Measurements from ENCODE around the gene SLC35D2.

DNA sequence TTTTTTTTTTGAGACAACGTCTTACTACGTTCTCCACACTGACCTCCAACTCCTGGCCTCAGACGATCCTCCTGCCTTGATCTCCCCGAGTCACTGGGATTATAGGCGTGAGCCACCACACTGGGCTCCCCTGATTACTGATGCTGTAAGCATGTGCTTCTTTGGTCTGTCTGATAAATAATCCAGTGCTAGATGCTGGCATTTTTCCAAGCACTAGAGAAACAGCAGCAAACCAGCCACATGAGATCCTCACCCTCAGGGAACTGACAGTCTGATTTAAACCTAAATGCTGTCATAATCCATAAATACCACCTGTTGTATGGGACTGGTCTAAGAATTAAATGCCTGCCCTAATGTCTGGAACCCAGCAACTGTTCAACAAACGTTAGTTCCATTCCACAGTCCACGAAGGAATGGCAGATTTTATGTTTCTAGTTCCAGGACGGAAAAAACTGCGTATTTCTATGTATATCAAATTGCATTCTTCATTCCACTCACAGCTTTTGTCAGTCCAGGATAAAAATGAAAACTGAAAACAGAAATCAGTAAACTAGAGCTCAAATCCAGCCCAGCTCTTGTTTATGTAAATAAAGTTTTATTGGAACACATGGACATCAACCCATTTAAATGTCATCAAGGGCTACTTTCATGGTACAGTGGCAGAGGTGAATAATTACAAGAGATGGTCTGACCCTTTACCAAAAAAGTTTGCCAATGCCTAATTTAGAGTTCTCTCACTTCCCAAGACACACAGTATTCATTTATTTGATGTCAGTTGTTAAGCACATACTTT, 20.1 kb downstream of the SLC35D2 start:
- TF ChIP-seq EP300 (IDR thresholded peaks at IDR 0.05) (no peak), POLR2A (IDR thresholded peaks at IDR 0.05) (no peak), POLR2AphosphoS5 (IDR thresholded peaks at IDR 0.05) (no peak)
- TF ChIP-seq, protein P1, sequence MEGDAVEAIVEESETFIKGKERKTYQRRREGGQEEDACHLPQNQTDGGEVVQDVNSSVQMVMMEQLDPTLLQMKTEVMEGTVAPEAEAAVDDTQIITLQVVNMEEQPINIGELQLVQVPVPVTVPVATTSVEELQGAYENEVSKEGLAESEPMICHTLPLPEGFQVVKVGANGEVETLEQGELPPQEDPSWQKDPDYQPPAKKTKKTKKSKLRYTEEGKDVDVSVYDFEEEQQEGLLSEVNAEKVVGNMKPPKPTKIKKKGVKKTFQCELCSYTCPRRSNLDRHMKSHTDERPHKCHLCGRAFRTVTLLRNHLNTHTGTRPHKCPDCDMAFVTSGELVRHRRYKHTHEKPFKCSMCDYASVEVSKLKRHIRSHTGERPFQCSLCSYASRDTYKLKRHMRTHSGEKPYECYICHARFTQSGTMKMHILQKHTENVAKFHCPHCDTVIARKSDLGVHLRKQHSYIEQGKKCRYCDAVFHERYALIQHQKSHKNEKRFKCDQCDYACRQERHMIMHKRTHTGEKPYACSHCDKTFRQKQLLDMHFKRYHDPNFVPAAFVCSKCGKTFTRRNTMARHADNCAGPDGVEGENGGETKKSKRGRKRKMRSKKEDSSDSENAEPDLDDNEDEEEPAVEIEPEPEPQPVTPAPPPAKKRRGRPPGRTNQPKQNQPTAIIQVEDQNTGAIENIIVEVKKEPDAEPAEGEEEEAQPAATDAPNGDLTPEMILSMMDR (IDR thresholded peaks at IDR 0.05): no peak
